K562 (cell line): ENCODE measurements around the gene DRICH1. TPM values are rescaled to one million over a fixed set of nuclear protein-coding genes. Genes with fewer than 3 reads are reported as not detected.

Source experiments
- ATAC-seq: fragments of 200-7000 bp; cut with Tn5 transposase; 3 replicates; pipeline ENCODE4 v1.9.1; 2020; ENCODE audit warnings: moderate library complexity
- BruUV-seq: library from RNA; stranded (reverse); fragments of 400-500 nt; replicated peaks from 2 replicates; lab custom pipeline; 2021; lab: Mats Ljungman, UMichigan
- CTCF ChIA-PET: fragments of 300-600 bp; formaldehyde crosslinking; extraction: SDS; loops from one replicate; lab custom pipeline; 2021; ENCODE audit warnings: low intra/inter-chr PET ratio; lab: Yijun Ruan, JAX
- POLR2A ChIA-PET: fragments of 300-600, 350-650 bp; sonication (Branson Sonifier 250); formaldehyde crosslinking; extraction: SDS; loops from one replicate; lab custom pipeline; 2021; ENCODE audit warnings: antibody characterized with exemption, inconsistent platforms; lab: Yijun Ruan, JAX
- DNase-seq, 4 experiments: peaks; one replicate each; pipeline versions ENCODE4 v3.0.0 to v3.0.0-alpha.2; 2011 to 2018; ENCODE audit warnings: low spot score in 3 of 4, mixed read lengths in 3 of 4; ENCODE audit errors: extremely low read depth in 1 of 4
- FAIRE-seq: peaks from 2 replicates; lab custom pipeline; 2011; peaks lifted over from hg19 to GRCh38; lab: Jason Lieb, UNC
- H2AFZ ChIP-seq: 2 replicates; pipeline ENCODE4 v1.6.0; 2011; ENCODE audit warnings: low read depth, low read length, control low read depth, inconsistent platforms
- H3K27ac ChIP-seq: fragments of 200-600 bp; 3 replicates; pipeline ENCODE4 v1.8.0; 2011; ENCODE audit warnings: low read depth, mild to moderate bottlenecking, control low read depth, inconsistent platforms, low read length, moderate library complexity, mixed read lengths; ENCODE audit errors: extremely low read depth
- H3K27me3 ChIP-seq, 2 experiments: fragments of 300-600 bp in 1 of 2; 2 replicates in 1 of 2; 3 replicates in 1 of 2; pipeline versions ENCODE4 v1.6.0 to v1.8.0; 2011; ENCODE audit warnings: inconsistent platforms in 2 of 2, low read length in 2 of 2, mild to moderate bottlenecking in 1 of 2, mixed read lengths in 1 of 2, moderate library complexity in 1 of 2; ENCODE audit not compliant: control insufficient read depth in 2 of 2, insufficient read depth in 2 of 2
- H3K36me3 ChIP-seq: fragments of 300-600 bp; 3 replicates; pipeline ENCODE4 v1.8.0; 2011; ENCODE audit warnings: mild to moderate bottlenecking, low read length, inconsistent platforms; ENCODE audit not compliant: control insufficient read depth, insufficient read depth
- H3K4me1 ChIP-seq, 2 experiments: fragments of 200-600 bp in 1 of 2; replicated peaks in 1 of 2; 2 replicates in 1 of 2; 3 replicates in 1 of 2; pipeline versions ENCODE4 v1.5.1 to v1.8.0; 2011; ENCODE audit warnings: inconsistent platforms in 2 of 2, low read length in 2 of 2, mild to moderate bottlenecking in 1 of 2, mixed read lengths in 1 of 2, moderate library complexity in 1 of 2; ENCODE audit not compliant: control insufficient read depth in 2 of 2, insufficient read depth in 2 of 2
- H3K4me2 ChIP-seq: 2 replicates; pipeline ENCODE4 v1.6.1; 2011; ENCODE audit warnings: low read length, control low read depth, inconsistent platforms, mixed read lengths; ENCODE audit not compliant: insufficient read depth
- H3K4me3 ChIP-seq: fragments of 200-600 bp; sonication (generic), shearing (Covaris generic); 2 replicates; pipeline ENCODE4 v1.5.1; 2016; ENCODE audit warnings: control low read depth, inconsistent platforms
- H3K79me2 ChIP-seq: fragments of 200-600 bp; 3 replicates; pipeline ENCODE4 v1.8.0; 2011; ENCODE audit warnings: low read length, inconsistent platforms; ENCODE audit not compliant: control insufficient read depth, insufficient read depth
- H3K9ac ChIP-seq, 2 experiments: 2 replicates each; pipeline versions ENCODE4 v1.6.0 to v1.6.1; 2011; ENCODE audit warnings: low read depth in 2 of 2, low read length in 2 of 2, control low read depth in 1 of 2, inconsistent platforms in 1 of 2, mild to moderate bottlenecking in 1 of 2, mixed read lengths in 1 of 2; ENCODE audit not compliant: insufficient read depth in 1 of 2
- H3K9me1 ChIP-seq: one replicate; pipeline ENCODE4 v1.6.0; 2011; ENCODE audit warnings: inconsistent platforms, mild to moderate bottlenecking, low read length, moderate library complexity; ENCODE audit not compliant: control insufficient read depth, insufficient read depth
- H3K9me3 ChIP-seq: replicated peaks from 2 replicates; pipeline ENCODE4 v1.5.1; 2011; ENCODE audit warnings: low read depth, low read length, inconsistent platforms; ENCODE audit not compliant: control insufficient read depth, insufficient read depth
- H4K20me1 ChIP-seq: replicated peaks from 2 replicates; pipeline ENCODE4 v1.6.1; 2011; ENCODE audit warnings: low read length, inconsistent platforms, mixed read lengths; ENCODE audit not compliant: control insufficient read depth, insufficient read depth
- BCOR ChIP-seq: fragments of 450-650 bp; IDR thresholded peaks from 2 replicates; pipeline ENCODE4 v1.6.1; 2016
- HINFP ChIP-seq: fragments of 450-650 bp; conservative IDR thresholded peaks from 2 replicates; pipeline ENCODE4 v1.6.1; 2016; ENCODE audit warnings: missing genetic modification characterization, low read depth, mild to moderate bottlenecking, control low read depth, missing compliant biosample characterization
- MAZ ChIP-seq, 2 experiments: fragments of 450-650 bp in 1 of 2; sonication (generic) in 1 of 2; formaldehyde crosslinking; IDR thresholded peaks in 1 of 2; conservative IDR thresholded peaks in 1 of 2; 2 replicates each; pipeline versions ENCODE4 v1.4.0 to v1.5.0; 2020; ENCODE audit warnings: mild to moderate bottlenecking in 1 of 2, missing genetic modification reagents in 1 of 2
- NFIX ChIP-seq: fragments of 250-450 bp; sonication (Bioruptor Pico); IDR thresholded peaks from 2 replicates; pipeline ENCODE4 v1.4.0; 2020; ENCODE audit warnings: low read depth, mild to moderate bottlenecking, moderate library complexity
- OTX1 ChIP-seq: fragments of 450-650 bp; formaldehyde crosslinking; IDR thresholded peaks from 2 replicates; pipeline ENCODE4 v1.4.0; 2022; ENCODE audit warnings: mild to moderate bottlenecking
- PHB2 ChIP-seq: fragments of 450-650 bp; IDR thresholded peaks from 2 replicates; pipeline ENCODE4 v1.6.1; 2017; ENCODE audit warnings: low read depth
- RBM25 ChIP-seq: fragments of 200-400 bp; formaldehyde crosslinking; IDR thresholded peaks from 2 replicates; pipeline ENCODE4 v1.6.1; 2018; ENCODE audit warnings: low read length, low read depth, moderate library complexity; ENCODE audit not compliant: severe bottlenecking
- SRSF1 ChIP-seq: fragments of 200-400 bp; formaldehyde crosslinking; IDR thresholded peaks from 2 replicates; pipeline ENCODE4 v1.6.1; 2017; ENCODE audit warnings: mild to moderate bottlenecking, low read depth, low read length, moderate library complexity
- ZBTB9 ChIP-seq: fragments of 450-650 bp; formaldehyde crosslinking; IDR thresholded peaks from 2 replicates; pipeline ENCODE4 v1.4.0; 2020; ENCODE audit warnings: mild to moderate bottlenecking, moderate library complexity
- ZFPM2 ChIP-seq: fragments of 250-450 bp; sonication (Bioruptor Pico); IDR thresholded peaks from 2 replicates; pipeline ENCODE4 v1.5.1; 2022; ENCODE audit warnings: mild to moderate bottlenecking
- whole genome bisulfite sequencing: fragments of 100-300 bp; shearing (Covaris generic); methylation state at CpG from one replicate; pipeline ENCODE4 v1.1.6; 2016; ENCODE audit warnings: low coverage, mixed read lengths; ENCODE audit not compliant: insufficient coverage; ENCODE audit errors: missing lambda C conversion rate; 5-methylcytosine and 5-hydroxymethylcytosine counted together
- in situ Hi-C: fragments of 300-500 bp; cut with MboI; formaldehyde crosslinking; loops from 4 replicates; pipeline ENCODE4 v1.15.0; 2018; ENCODE audit warnings: inconsistent platforms, mixed read lengths
- intact Hi-C: fragments of 100-400 bp; cut with micrococcal nuclease; formaldehyde crosslinking; loops from 2 replicates; pipeline ENCODE4 v1.14.2; 2022
- polyA plus RNA-seq, 8 experiments: library from polyadenylated mRNA; depleted of rRNA in 4 of 8; stranded (reverse) in 5 of 8; unstranded in 3 of 8; fragments of >200 nt; fragmentation: Nextera tagmentation in 2 of 8; fragmentation: Illumina TruSeq in 1 of 8; extraction: Ambion mirVana in 2 of 8; extraction: Trizol in 1 of 8; gene quantifications; 2 replicates each; pipeline versions ENCODE4 v1.2.1 to v1.2.3, GENCODE V29; 2011 to 2014; ENCODE audit warnings: inconsistent platforms in 1 of 8, missing spikeins in 1 of 8
- total RNA-seq, 7 experiments: library from RNA; depleted of rRNA in 6 of 7; stranded (reverse); fragments of >200 nt in 6 of 7; fragmentation: Illumina TruSeq in 2 of 7; extraction: Trizol in 2 of 7; gene quantifications; 2 replicates each; pipeline versions ENCODE4 v1.2.1 to v1.2.3, GENCODE V29; 2011 to 2021; ENCODE audit warnings: low replicate concordance in 1 of 7

Gene DRICH1
- total and polyA plus RNA-seq, 9 of the 15 experiments (the other 6 are each of a cell fraction or from before 2014, with no cell fraction given) = 0.07 to 0.36 (median 0.14) TPM; not detected in 2

- Histone ChIP-seq H2AFZ (no peak overlapping the region), H3K9ac (no peak overlapping the region), H4K20me1 (no peaks in the 10 kb centered on the region), H3K4me2 (no peak overlapping the region), H3K9me3 (no peaks in the 10 kb centered on the region), H3K27ac (no peak overlapping the region), H3K4me3 (no peak overlapping the region), H3K79me2 (no peaks in the 10 kb centered on the region), H3K27me3 (peaks cover 0 to 19% of the 10 kb centered on the region in 2 experiments; a peak in 3 of 5 replicates), H3K9me1 (no peaks in the 10 kb centered on the region), H3K4me1 (peaks cover 0 to 9% of the 10 kb centered on the region in 2 experiments; a peak in 2 of 5 replicates), H3K36me3 (no peaks in the 10 kb centered on the region)
- ATAC-seq (no peak), DNase-seq (no peak), FAIRE-seq (no peak)
- POLR2A ChIA-PET = interaction anchor here (0.7 kb wide), 1 partner anchor 166 kb away, joined by 3 read pairs; no protein-coding TSS in a partner anchor
- 46% methylated on average over 6 of the region's 10 CpGs for WGBS
- BruUV-seq = no TSS peak
- intact Hi-C loops (no loop called here), in situ Hi-C loops (no loop called here)
- CTCF ChIA-PET = no interaction called here
- TF ChIP-seq SRSF1 (no peak), HINFP (tag) (no peak), ZFPM2 (CRISPR knock-in tag) (no peak)
Measured at GRCh38 chr22:23569716-23570115, 62.4 kb downstream of the DRICH1 start.

- intact Hi-C loops (no loop called here), in situ Hi-C loops (no loop called here)
- ATAC-seq (no peak), FAIRE-seq (no peak), DNase-seq (no peak)
- H4K20me1 ChIP-seq = no peaks in the 10 kb centered on the region
- H3K4me3 ChIP-seq = no peak overlapping the region
- TF ChIP-seq ZBTB9 (CRISPR knock-in tag) = no peak
- TF ChIP-seq RBM25 = peak; percentile 54
- TF ChIP-seq PHB2 = no peak
- peak; percentile 47 for TF ChIP-seq BCOR
- no peak for TF ChIP-seq OTX1 (CRISPR knock-in tag)
- no peak for TF ChIP-seq MAZ (CRISPR knock-in tag; conservative IDR thresholded peaks at IDR 0.05 in 1 of 2, IDR thresholded peaks at IDR 0.05 in 1 of 2)
- no peak for TF ChIP-seq NFIX (CRISPR knock-in tag)
- H2AFZ ChIP-seq = no peak overlapping the region
- BruUV-seq = no TSS peak
- no peak overlapping the region for H3K9ac ChIP-seq
- peaks cover 0 to 9% of the 10 kb centered on the region in 2 experiments; a peak in 2 of 5 replicates for H3K4me1 ChIP-seq
- WGBS = 11% methylated on average over 8 of the region's 8 CpGs
- ChIA-PET CTCF (no interaction called here), POLR2A (interaction anchor here (0.7 kb wide), 1 partner anchor 24 kb away, joined by 4 read pairs; no protein-coding TSS in a partner anchor)
- peaks cover 0 to 21% of the 10 kb centered on the region in 2 experiments; a peak in 3 of 5 replicates for H3K27me3 ChIP-seq
- H3K4me2 ChIP-seq = no peak overlapping the region
- no peak overlapping the region for H3K27ac ChIP-seq
- no peaks in the 10 kb centered on the region for H3K9me1 ChIP-seq
- no peaks in the 10 kb centered on the region for H3K9me3 ChIP-seq
- no peaks in the 10 kb centered on the region for H3K79me2 ChIP-seq
- H3K36me3 ChIP-seq = no peaks in the 10 kb centered on the region
Measured at GRCh38 chr22:23569291-23569690, 62.8 kb downstream of the DRICH1 start.
